GM12873 (cell line): ENCODE measurements around the gene TRAF3.

Source experiments
- TF ChIP-seq, protein P1 (sequence below): IDR thresholded peaks from 2 replicates; pipeline ENCODE4 v1.5.1; 2012; ENCODE audit warnings: low read depth, mild to moderate bottlenecking, moderate library complexity, low read length, control low read depth; ENCODE audit not compliant: insufficient read depth; ENCODE audit errors: missing control alignments

TRAF3 gene

GRCh38 chr14:102915292-102916110, 138.3 kb downstream of the TRAF3 start:
- TF ChIP-seq, protein P1, sequence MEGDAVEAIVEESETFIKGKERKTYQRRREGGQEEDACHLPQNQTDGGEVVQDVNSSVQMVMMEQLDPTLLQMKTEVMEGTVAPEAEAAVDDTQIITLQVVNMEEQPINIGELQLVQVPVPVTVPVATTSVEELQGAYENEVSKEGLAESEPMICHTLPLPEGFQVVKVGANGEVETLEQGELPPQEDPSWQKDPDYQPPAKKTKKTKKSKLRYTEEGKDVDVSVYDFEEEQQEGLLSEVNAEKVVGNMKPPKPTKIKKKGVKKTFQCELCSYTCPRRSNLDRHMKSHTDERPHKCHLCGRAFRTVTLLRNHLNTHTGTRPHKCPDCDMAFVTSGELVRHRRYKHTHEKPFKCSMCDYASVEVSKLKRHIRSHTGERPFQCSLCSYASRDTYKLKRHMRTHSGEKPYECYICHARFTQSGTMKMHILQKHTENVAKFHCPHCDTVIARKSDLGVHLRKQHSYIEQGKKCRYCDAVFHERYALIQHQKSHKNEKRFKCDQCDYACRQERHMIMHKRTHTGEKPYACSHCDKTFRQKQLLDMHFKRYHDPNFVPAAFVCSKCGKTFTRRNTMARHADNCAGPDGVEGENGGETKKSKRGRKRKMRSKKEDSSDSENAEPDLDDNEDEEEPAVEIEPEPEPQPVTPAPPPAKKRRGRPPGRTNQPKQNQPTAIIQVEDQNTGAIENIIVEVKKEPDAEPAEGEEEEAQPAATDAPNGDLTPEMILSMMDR: no peak

DNA sequence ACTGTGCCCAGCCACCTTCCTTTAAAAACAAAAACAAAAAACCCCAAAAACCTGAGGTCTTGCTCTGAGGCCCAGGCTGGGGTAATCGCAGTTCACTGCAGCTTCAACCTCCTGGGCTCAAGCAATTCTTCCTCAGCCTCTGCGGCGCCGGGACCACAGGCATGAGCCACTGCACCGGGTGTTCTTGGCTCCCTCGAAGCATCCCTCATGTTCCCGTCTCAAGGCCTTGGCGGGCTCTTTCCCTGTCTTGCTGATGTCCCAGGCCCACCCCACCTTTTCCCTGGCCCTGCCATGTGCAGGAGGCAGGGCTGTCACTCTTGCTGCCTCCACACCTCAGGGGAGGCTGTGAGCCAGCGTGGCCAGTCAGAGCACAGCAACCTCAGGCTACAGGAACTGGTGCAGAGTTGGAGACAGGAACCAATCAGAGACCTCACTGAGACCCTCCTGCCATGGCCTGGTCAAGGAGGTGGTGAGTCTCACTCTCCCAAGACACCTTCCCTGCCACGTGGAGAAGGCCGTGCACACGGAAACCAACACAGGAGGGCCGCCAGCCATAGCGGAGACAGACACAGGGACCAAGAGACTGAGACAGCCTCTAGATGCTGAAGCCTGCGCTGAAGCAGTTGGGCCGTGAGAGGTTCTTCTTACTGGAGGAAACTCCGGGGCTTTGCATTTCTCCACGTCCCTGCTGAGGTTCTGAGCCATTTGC, 139.3 kb downstream of the TRAF3 start:
- TF ChIP-seq, protein P1: no peak

- TF ChIP-seq, protein P1: no peak
Observed at GRCh38 chr14:102917056-102917385, 139.8 kb downstream of the TRAF3 start.

- TF ChIP-seq, protein P1: peak; percentile 82
Observed at GRCh38 chr14:102917469-102918211, 140.4 kb downstream of the TRAF3 start.

GRCh38 chr14:102918438-102918837, 141.2 kb downstream of the TRAF3 start:
- TF ChIP-seq, protein P1: no peak

GRCh38 chr14:102920273-102920997, 143.2 kb downstream of the TRAF3 start:
- TF ChIP-seq, protein P1: no peak
